Parathyroid adenoma (tissue), 2 donors: Measurements from ENCODE around the gene HBG2.

Experiments
- H2AFZ ChIP-seq: fragments of 300-600 bp; sonication (generic); one replicate; pipeline ENCODE4 v1.7.0; 2017; ENCODE audit warnings: antibody characterized with exemption, mild to moderate bottlenecking
- H3K27ac ChIP-seq: fragments of 300-600 bp; sonication (generic); one replicate; pipeline ENCODE4 v1.7.0; 2017
- H3K27me3 ChIP-seq: fragments of 300-600 bp; sonication (generic); one replicate; pipeline ENCODE4 v1.7.0; 2017; ENCODE audit warnings: low read length; ENCODE audit not compliant: control insufficient read depth, insufficient read depth
- H3K36me3 ChIP-seq: fragments of 300-600 bp; sonication (generic); one replicate; pipeline ENCODE4 v1.7.0; 2017; ENCODE audit warnings: low read length; ENCODE audit not compliant: control insufficient read depth, insufficient read depth
- H3K4me1 ChIP-seq: fragments of 300-600 bp; sonication (generic); one replicate; pipeline ENCODE4 v1.7.0; 2017; ENCODE audit warnings: control low read depth
- H3K4me2 ChIP-seq: fragments of 300-600 bp; sonication (generic); one replicate; pipeline ENCODE4 v1.7.0; 2017; ENCODE audit warnings: low read length
- H3K4me3 ChIP-seq: fragments of 300-600 bp; sonication (generic); one replicate; pipeline ENCODE4 v1.7.0; 2017; ENCODE audit warnings: low read depth, low read length
- H3K79me2 ChIP-seq: fragments of 300-600 bp; sonication (generic); one replicate; pipeline ENCODE4 v1.7.0; 2017; ENCODE audit warnings: control low read depth
- H3K9ac ChIP-seq: fragments of 300-600 bp; sonication (generic); one replicate; pipeline ENCODE4 v1.7.0; 2017; ENCODE audit warnings: mild to moderate bottlenecking
- H3K9me3 ChIP-seq: fragments of 300-600 bp; sonication (generic); one replicate; pipeline ENCODE4 v1.7.0; 2017; ENCODE audit warnings: low read length; ENCODE audit not compliant: control insufficient read depth
- TF ChIP-seq, protein P1 (sequence below): fragments of 300-600 bp; sonication (generic); IDR thresholded peaks from one replicate; pipeline ENCODE4 v1.7.0; 2017; ENCODE audit warnings: antibody characterized with exemption, mild to moderate bottlenecking
- donor health status: primary hyperparathyroidism.

The HBG2 gene

GRCh38 chr11:5277807-5278382, 23.3 kb upstream of the HBG2 start:
- Histone ChIP-seq H2AFZ (no peak overlapping the region), H3K79me2 (no peaks in the 10 kb centered on the region), H3K27ac (no peak overlapping the region), H3K4me3 (no peak overlapping the region), H3K4me1 (no peaks in the 10 kb centered on the region), H3K9ac (no peak overlapping the region), H3K4me2 (no peak overlapping the region), H3K27me3 (no peaks in the 10 kb centered on the region), H3K36me3 (no peaks in the 10 kb centered on the region), H3K9me3 (no peaks in the 10 kb centered on the region)
- TF ChIP-seq, protein P1, sequence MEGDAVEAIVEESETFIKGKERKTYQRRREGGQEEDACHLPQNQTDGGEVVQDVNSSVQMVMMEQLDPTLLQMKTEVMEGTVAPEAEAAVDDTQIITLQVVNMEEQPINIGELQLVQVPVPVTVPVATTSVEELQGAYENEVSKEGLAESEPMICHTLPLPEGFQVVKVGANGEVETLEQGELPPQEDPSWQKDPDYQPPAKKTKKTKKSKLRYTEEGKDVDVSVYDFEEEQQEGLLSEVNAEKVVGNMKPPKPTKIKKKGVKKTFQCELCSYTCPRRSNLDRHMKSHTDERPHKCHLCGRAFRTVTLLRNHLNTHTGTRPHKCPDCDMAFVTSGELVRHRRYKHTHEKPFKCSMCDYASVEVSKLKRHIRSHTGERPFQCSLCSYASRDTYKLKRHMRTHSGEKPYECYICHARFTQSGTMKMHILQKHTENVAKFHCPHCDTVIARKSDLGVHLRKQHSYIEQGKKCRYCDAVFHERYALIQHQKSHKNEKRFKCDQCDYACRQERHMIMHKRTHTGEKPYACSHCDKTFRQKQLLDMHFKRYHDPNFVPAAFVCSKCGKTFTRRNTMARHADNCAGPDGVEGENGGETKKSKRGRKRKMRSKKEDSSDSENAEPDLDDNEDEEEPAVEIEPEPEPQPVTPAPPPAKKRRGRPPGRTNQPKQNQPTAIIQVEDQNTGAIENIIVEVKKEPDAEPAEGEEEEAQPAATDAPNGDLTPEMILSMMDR, result no peak

GRCh38 chr11:5276697-5277096, 22.1 kb upstream of the HBG2 start:
- Histone ChIP-seq H2AFZ (no peak overlapping the region), H3K4me2 (no peak overlapping the region), H3K4me1 (no peaks in the 10 kb centered on the region), H3K27ac (no peak overlapping the region), H3K9me3 (no peaks in the 10 kb centered on the region), H3K36me3 (no peaks in the 10 kb centered on the region), H3K4me3 (no peak overlapping the region), H3K9ac (no peak overlapping the region), H3K79me2 (no peaks in the 10 kb centered on the region), H3K27me3 (no peaks in the 10 kb centered on the region)
- TF ChIP-seq, protein P1, result no peak

GRCh38 chr11:5275369-5276110, 21.0 kb upstream of the HBG2 start:
- Histone ChIP-seq H3K79me2 (no peaks in the 10 kb centered on the region), H3K4me3 (no peak overlapping the region), H3K9ac (no peak overlapping the region), H3K4me2 (no peak overlapping the region), H2AFZ (no peak overlapping the region), H3K9me3 (no peaks in the 10 kb centered on the region), H3K27me3 (no peaks in the 10 kb centered on the region), H3K36me3 (no peaks in the 10 kb centered on the region), H3K4me1 (no peaks in the 10 kb centered on the region), H3K27ac (no peak overlapping the region)
- TF ChIP-seq, protein P1, result no peak

GRCh38 chr11:5274395-5274794, 19.8 kb upstream of the HBG2 start:
- TF ChIP-seq, protein P1, result no peak
- H3K4me1 ChIP-seq, result no peaks in the 10 kb centered on the region
- H3K27ac ChIP-seq, result no peak overlapping the region
- no peaks in the 10 kb centered on the region for H3K9me3 ChIP-seq
- no peaks in the 10 kb centered on the region for H3K36me3 ChIP-seq
- H3K79me2 ChIP-seq, result no peaks in the 10 kb centered on the region
- H2AFZ ChIP-seq, result no peak overlapping the region
- H3K4me2 ChIP-seq, result no peak overlapping the region
- H3K27me3 ChIP-seq, result no peaks in the 10 kb centered on the region
- no peak overlapping the region for H3K4me3 ChIP-seq
- H3K9ac ChIP-seq, result no peak overlapping the region
